ENCODE data around the gene DAND5. TPM values are rescaled to one million over a fixed set of nuclear protein-coding genes. Genes with fewer than 3 reads are reported as not detected.
A peak's percentile ranks its signal among the peaks of the same experiment; 100 is the strongest.
"Not testable (repeated sequence)": the region's sequence is repeated elsewhere in the genome, so short reads cannot be mapped to it uniquely, and the experiment has no call there.

DAND5 gene
- total and polyA plus RNA-seq, 10 donors: not detected

DNA sequence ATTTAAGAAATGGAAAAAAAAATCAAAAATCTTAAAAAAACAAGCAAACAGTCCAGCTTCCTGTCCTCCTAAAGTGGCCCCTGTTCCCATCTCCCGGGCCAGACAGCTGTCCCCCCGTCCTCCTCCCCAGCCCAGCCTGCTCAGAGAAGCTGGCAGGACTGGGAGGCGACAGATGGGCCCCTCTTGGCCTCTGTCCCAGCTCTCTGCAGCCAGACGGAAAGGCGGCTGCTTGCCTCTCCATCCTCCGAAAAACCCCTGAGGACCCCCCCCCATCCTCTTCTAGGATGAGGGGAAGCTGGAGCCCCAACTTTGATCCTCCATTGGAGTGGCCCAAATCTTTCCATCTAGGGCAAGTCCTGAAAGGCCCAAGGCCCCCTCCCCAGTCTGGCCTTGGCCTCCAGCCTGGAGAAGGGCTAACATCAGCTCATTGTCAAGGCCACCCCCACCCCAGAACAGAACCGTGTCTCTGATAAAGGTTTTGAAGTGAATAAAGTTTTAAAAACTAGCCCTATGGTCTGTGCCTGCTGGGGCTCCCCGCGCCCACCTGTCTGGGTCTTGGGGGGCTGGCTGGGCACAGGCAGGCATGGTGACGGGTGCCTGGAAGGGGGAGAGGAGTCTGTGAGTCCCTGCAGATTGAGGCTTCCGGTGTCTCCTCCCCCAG, 16.1 kb upstream of the DAND5 start:
- intact Hi-C loops (cut with DNase I; ENCODE audit: low total_unique reads): no loop called here
- 41 to 64% (median 51%) methylated on average over 11 of the region's 11 CpGs for WGBS, 5 donors
- Histone ChIP-seq H3K27ac (peak overlapping the region; percentile 27 to 93 (median 67)), H3K9me3 (no peaks in the 10 kb centered on the region), H3K4me3 (no peak overlapping the region), H3K36me3 (peaks cover 5 to 74% (median 61%) of the 10 kb centered on the region in 6 donors), H3K4me1 (peaks cover 36 to 87% (median 59%) of the 10 kb centered on the region in 6 donors), H3K27me3 (replicated peaks in 1 of 7) (no peaks in the 10 kb centered on the region)
- peak in 2 of 3 donors; percentile 49 to 71 for TF ChIP-seq POLR2AphosphoS5 (IDR thresholded peaks at IDR 0.05)
- TF ChIP-seq POLR2A (IDR thresholded peaks at IDR 0.05): no peak
- no peak for DNase-seq

DNA sequence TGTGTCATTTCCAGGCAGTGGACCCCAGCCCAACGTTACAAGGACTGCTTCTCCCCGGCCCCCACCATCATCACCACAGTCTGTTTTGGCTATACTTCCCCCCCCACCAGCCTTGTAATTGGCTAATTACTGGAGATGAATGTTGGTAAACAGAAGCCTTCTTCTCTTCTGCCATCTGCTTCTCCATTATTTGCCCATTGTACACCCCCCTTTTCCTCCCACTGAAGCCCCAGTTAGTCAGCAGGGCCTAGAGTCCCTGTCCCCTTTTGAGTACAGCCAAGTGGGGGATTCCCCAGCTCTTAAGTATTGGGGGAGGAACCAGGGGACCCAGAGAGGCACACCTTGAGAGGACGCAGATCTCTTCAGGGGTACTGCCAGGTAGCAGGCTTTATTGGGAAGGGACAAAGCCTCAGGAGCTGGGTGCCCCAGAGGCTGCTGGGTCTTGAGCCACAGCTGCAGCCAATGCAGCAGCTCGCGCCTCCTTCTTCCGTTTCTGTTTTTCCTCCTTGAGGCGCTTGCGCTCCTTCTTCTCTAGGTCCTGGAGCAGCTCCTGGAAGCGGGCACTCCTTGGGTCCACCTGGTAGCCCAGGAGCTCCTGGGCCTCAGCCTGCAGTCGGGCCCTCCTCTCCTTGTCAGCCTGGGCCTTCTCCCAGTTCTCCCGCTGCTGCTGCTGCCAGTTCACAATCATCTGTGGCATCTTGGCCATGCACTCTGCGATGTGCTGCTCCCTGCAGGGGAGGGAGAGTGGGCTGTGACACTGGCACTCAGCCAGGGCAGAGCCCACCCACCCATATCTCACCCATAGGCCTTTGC, 15.4 kb upstream of the DAND5 start:
- TF ChIP-seq POLR2AphosphoS5 (IDR thresholded peaks at IDR 0.05): peak in 2 of 3 donors; percentile 28 to 65
- no peak for TF ChIP-seq POLR2A (IDR thresholded peaks at IDR 0.05)
- H3K9me3 ChIP-seq: no peaks in the 10 kb centered on the region
- H3K27me3 ChIP-seq (replicated peaks in 1 of 7): no peaks in the 10 kb centered on the region
- peaks cover 36 to 80% (median 57%) of the 10 kb centered on the region in 6 donors for H3K4me1 ChIP-seq
- peaks cover 5 to 67% (median 53%) of the 10 kb centered on the region in 6 donors for H3K36me3 ChIP-seq
- H3K27ac ChIP-seq: peak overlapping the region in 7 of 8 donors; percentile 44 to 93 (median 73)
- intact Hi-C loops (cut with DNase I; ENCODE audit: low total_unique reads): no loop called here
- no peak overlapping the region for H3K4me3 ChIP-seq
- no peak for DNase-seq
- 54 to 75% (median 62%) methylated on average over 11 to 12 of the region's 12 CpGs for WGBS, 5 donors

DNA sequence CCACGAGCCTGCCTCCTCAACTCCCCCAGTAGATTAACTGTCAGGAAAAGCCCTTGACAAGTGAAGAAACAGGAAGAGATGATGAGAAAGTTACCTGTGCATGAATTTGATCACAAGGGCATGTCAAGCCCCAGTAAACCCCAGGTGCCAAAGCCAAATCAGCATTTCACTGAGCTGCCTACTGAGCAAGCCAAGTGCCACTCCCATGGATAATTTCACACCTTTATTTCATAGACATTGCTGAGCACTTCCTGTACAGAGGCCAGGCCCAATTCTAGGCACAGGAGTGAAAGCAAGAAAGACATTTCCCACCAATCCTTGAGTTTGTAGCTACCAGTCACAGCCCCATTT, 14.8 kb upstream of the DAND5 start:
- peaks cover 36 to 74% (median 54%) of the 10 kb centered on the region in 6 donors for H3K4me1 ChIP-seq
- no peak for DNase-seq
- H3K4me3 ChIP-seq: no peak overlapping the region
- peaks cover 0 to 61% (median 48%) of the 10 kb centered on the region in 6 donors for H3K36me3 ChIP-seq
- H3K27me3 ChIP-seq (replicated peaks in 1 of 7): no peaks in the 10 kb centered on the region
- 16 to 42% (median 29%) methylated on average over 1 of the region's 1 CpG for WGBS, 5 donors
- H3K9me3 ChIP-seq: no peaks in the 10 kb centered on the region
- peak overlapping the region in 6 of 8 donors; percentile 43 to 93 (median 68) for H3K27ac ChIP-seq
- TF ChIP-seq POLR2AphosphoS5 (IDR thresholded peaks at IDR 0.05): no peak
- TF ChIP-seq POLR2A (IDR thresholded peaks at IDR 0.05): no peak
- TF ChIP-seq, protein P1, sequence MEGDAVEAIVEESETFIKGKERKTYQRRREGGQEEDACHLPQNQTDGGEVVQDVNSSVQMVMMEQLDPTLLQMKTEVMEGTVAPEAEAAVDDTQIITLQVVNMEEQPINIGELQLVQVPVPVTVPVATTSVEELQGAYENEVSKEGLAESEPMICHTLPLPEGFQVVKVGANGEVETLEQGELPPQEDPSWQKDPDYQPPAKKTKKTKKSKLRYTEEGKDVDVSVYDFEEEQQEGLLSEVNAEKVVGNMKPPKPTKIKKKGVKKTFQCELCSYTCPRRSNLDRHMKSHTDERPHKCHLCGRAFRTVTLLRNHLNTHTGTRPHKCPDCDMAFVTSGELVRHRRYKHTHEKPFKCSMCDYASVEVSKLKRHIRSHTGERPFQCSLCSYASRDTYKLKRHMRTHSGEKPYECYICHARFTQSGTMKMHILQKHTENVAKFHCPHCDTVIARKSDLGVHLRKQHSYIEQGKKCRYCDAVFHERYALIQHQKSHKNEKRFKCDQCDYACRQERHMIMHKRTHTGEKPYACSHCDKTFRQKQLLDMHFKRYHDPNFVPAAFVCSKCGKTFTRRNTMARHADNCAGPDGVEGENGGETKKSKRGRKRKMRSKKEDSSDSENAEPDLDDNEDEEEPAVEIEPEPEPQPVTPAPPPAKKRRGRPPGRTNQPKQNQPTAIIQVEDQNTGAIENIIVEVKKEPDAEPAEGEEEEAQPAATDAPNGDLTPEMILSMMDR (IDR thresholded peaks at IDR 0.05 in 8 of 11, conservative IDR thresholded peaks at IDR 0.05 in 3 of 11): no peak
- intact Hi-C loops (cut with DNase I; ENCODE audit: low total_unique reads): no loop called here

DNA sequence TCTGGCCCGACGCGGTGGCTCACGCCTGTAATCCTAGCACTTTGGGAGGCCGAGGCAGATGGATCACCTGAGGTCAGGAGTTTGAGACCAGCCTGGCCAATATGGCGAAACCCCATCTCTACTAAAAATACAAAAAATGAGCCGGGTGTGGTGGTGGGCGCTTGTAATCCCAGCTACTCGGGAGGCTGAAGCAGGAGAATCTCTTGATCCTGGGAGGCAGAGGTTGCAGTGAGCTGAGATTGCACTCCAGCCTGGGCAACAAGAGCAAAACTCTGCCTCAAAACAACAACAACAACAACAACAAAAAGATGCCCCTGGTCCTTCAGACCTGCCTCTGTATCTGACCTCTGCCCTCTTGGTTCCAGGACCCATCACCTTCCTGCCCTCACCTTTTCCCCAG, 13.8 kb upstream of the DAND5 start:
- H3K27me3 ChIP-seq (replicated peaks in 1 of 7); H3K9me3 ChIP-seq; DNase-seq; intact Hi-C loops (cut with DNase I; ENCODE audit: low total_unique reads): not testable (repeated sequence)
- WGBS, 5 donors: 83 to 86% (median 85%) methylated on average over 9 of the region's 9 CpGs
- Histone ChIP-seq H3K4me1 (peaks cover 36 to 66% (median 51%) of the 10 kb centered on the region in 6 donors), H3K27ac (peak overlapping the region in 5 of 8 donors; percentile 89 to 93 (median 92)), H3K4me3 (peak overlapping the region in 6 of 8 donors; percentile 87 to 99 (median 96)), H3K36me3 (peaks cover 0 to 51% (median 38%) of the 10 kb centered on the region in 6 donors)

DNA sequence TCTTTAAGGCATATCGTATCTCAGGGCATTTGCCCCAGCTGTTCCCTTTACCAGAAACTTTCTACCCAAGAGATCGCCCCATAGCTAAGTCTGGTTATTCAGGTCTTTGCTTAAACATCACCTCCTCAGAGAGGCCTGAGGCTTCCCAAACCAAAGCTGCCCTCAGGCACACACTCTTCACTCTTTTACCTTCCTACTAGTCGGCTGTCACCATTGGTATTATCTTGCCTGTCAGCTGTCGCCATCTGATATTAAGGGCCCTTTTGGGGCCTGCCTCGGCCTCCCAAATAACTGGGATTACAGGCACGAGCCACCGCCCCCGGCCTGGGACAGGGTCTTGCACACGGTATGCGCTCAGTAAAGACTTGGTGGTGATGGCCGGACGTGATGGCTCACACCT, 13.4 kb upstream of the DAND5 start:
- intact Hi-C loops (cut with DNase I; ENCODE audit: low total_unique reads): no loop called here
- Histone ChIP-seq H3K4me1 (peaks cover 36 to 66% (median 51%) of the 10 kb centered on the region in 6 donors), H3K4me3 (peak overlapping the region; percentile 79 to 99 (median 93)), H3K27me3 (replicated peaks in 1 of 7) (no peaks in the 10 kb centered on the region), H3K36me3 (peaks cover 0 to 47% (median 34%) of the 10 kb centered on the region in 6 donors), H3K9me3 (no peaks in the 10 kb centered on the region), H3K27ac (peak overlapping the region in 6 of 8 donors; percentile 89 to 94 (median 92))
- WGBS, 5 donors: 53 to 73% (median 66%) methylated on average over 12 of the region's 12 CpGs
- DNase-seq: no peak
- TF ChIP-seq POLR2A (IDR thresholded peaks at IDR 0.05): no peak
- TF ChIP-seq POLR2AphosphoS5 (IDR thresholded peaks at IDR 0.05): no peak
- TF ChIP-seq, protein P1 (IDR thresholded peaks at IDR 0.05 in 8 of 11, conservative IDR thresholded peaks at IDR 0.05 in 3 of 11): no peak

Measured in spleen (tissue), 11 donors.